HepG2 (cell line): ENCODE results near the gene PHRF1. TPM values are rescaled to one million over a fixed set of nuclear protein-coding genes. Genes with fewer than 3 reads are reported as not detected.

Experiments
- ATF7-NPFF ChIP-seq: sonication (generic); formaldehyde crosslinking; IDR thresholded peaks from 2 replicates; pipeline ENCODE4 v1.8.1; 2023; ENCODE audit warnings: mild to moderate bottlenecking, low read depth, missing genetic modification reagents, moderate library complexity
- CBX5 ChIP-seq: sonication (generic); formaldehyde crosslinking; IDR thresholded peaks from 2 replicates; pipeline ENCODE4 v1.4.0; 2020; ENCODE audit warnings: missing genetic modification reagents, borderline replicate concordance
- CEBPZ ChIP-seq: IDR thresholded peaks from 2 replicates; pipeline ENCODE4 v1.6.1; 2012; ENCODE audit warnings: low read length, improper control_type of control experiment
- CSRNP2 ChIP-seq: sonication (generic); formaldehyde crosslinking; conservative IDR thresholded peaks from 2 replicates; pipeline ENCODE4 v1.8.0; 2022; ENCODE audit warnings: low read depth, missing genetic modification reagents
- GABPB1 ChIP-seq: IDR thresholded peaks from 2 replicates; pipeline ENCODE4 v1.6.1; 2016; ENCODE audit warnings: mild to moderate bottlenecking, missing genetic modification reagents, moderate library complexity, missing compliant biosample characterization
- KDM5A ChIP-seq: fragments of 200-600 bp; sonication (generic); IDR thresholded peaks from 2 replicates; pipeline ENCODE4 v1.7.0; 2018; ENCODE audit warnings: antibody characterized with exemption, mild to moderate bottlenecking, low read length, borderline replicate concordance
- KLF15 ChIP-seq: sonication (generic); formaldehyde crosslinking; IDR thresholded peaks from 2 replicates; pipeline ENCODE4 v1.8.1; 2023; ENCODE audit warnings: borderline replicate concordance, mild to moderate bottlenecking, inconsistent platforms, missing genetic modification reagents, mixed read lengths
- NRL ChIP-seq: sonication (generic); formaldehyde crosslinking; IDR thresholded peaks from 2 replicates; pipeline ENCODE4 v1.5.0; 2020; ENCODE audit warnings: missing genetic modification reagents, mild to moderate bottlenecking, moderate library complexity, borderline replicate concordance
- PHF21A ChIP-seq: sonication (generic); formaldehyde crosslinking; IDR thresholded peaks from 2 replicates; pipeline ENCODE4 v1.5.0; 2020; ENCODE audit warnings: mild to moderate bottlenecking, missing genetic modification reagents
- SALL1 ChIP-seq: sonication (generic); formaldehyde crosslinking; IDR thresholded peaks from 2 replicates; pipeline ENCODE4 v1.8.0; 2022; ENCODE audit warnings: mild to moderate bottlenecking, missing genetic modification reagents
- TOPORS ChIP-seq: sonication (generic); formaldehyde crosslinking; IDR thresholded peaks from 2 replicates; pipeline ENCODE4 v1.8.0; 2023; ENCODE audit warnings: mild to moderate bottlenecking, missing genetic modification reagents
- YEATS2 ChIP-seq: sonication (generic); formaldehyde crosslinking; IDR thresholded peaks from 2 replicates; pipeline ENCODE4 v1.4.0; 2020; ENCODE audit warnings: missing genetic modification reagents, borderline replicate concordance
- ZKSCAN8 ChIP-seq: IDR thresholded peaks from 2 replicates; pipeline ENCODE4 v1.6.1; 2016; ENCODE audit warnings: borderline replicate concordance, missing genetic modification reagents, missing compliant biosample characterization
- ZNF580 ChIP-seq: IDR thresholded peaks from 2 replicates; pipeline ENCODE4 v1.6.1; 2016; ENCODE audit warnings: low read depth, borderline replicate concordance
- ZNF703 ChIP-seq: sonication (generic); formaldehyde crosslinking; IDR thresholded peaks from 2 replicates; pipeline ENCODE4 v1.5.1; 2020; ENCODE audit warnings: missing genetic modification reagents, mild to moderate bottlenecking, moderate library complexity, borderline replicate concordance
- ZNF773 ChIP-seq: sonication (generic); formaldehyde crosslinking; IDR thresholded peaks from 2 replicates; pipeline ENCODE4 v1.4.0; 2020; ENCODE audit warnings: missing genetic modification reagents, borderline replicate concordance
- polyA plus RNA-seq, 8 experiments: library from polyadenylated mRNA; depleted of rRNA in 3 of 8; stranded (reverse) in 7 of 8; unstranded in 1 of 8; fragments of >200 nt; fragmentation: Illumina TruSeq in 4 of 8; extraction: Trizol in 4 of 8; gene quantifications; 2 replicates each; pipeline versions ENCODE4 v1.2.1 to v1.2.3, GENCODE V29; 2011 to 2016; ENCODE audit warnings: low read depth in 4 of 8, missing spikeins in 1 of 8, mixed read lengths in 1 of 8; ENCODE audit not compliant: insufficient read depth in 1 of 8
- total RNA-seq, 5 experiments: library from RNA; depleted of rRNA; stranded (reverse); fragments of >200 nt; fragmentation: Illumina TruSeq; extraction: Trizol; gene quantifications; 2 replicates each; pipeline ENCODE4 v1.2.3, GENCODE V29; 2016; ENCODE audit warnings: low read depth in 1 of 5
- TF ChIP-seq, protein P1 (sequence below): IDR thresholded peaks from 2 replicates; pipeline ENCODE4 v1.6.1; 2016; ENCODE audit warnings: missing genetic modification reagents, missing compliant biosample characterization
- TF ChIP-seq, protein P2 (sequence below): sonication (generic); formaldehyde crosslinking; IDR thresholded peaks from 2 replicates; pipeline ENCODE4 v1.5.1; 2020; ENCODE audit warnings: mild to moderate bottlenecking, moderate library complexity, missing genetic modification reagents
- TF ChIP-seq, protein P3 (sequence below): sonication (generic); formaldehyde crosslinking; IDR thresholded peaks from 2 replicates; pipeline ENCODE4 v1.5.0; 2020; ENCODE audit warnings: mild to moderate bottlenecking, missing genetic modification reagents

PHRF1 gene
- total and polyA plus RNA-seq, 2 of the 13 experiments (the other 11 are each of a cell fraction or from before 2014, with no cell fraction given) = 8.2 to 16.7 TPM

- TF ChIP-seq YEATS2 (CRISPR knock-in tag) = peak; percentile 53; the same call in 1 of the 2 replicates
- peak; percentile 50; the same call in 1 of the 2 replicates for TF ChIP-seq GABPB1 (CRISPR knock-in tag)
- TF ChIP-seq ATF7-NPFF = peak; percentile 37; the same call in 1 of the 2 replicates
- peak; percentile 89 for TF ChIP-seq SALL1 (CRISPR knock-in tag)
- TF ChIP-seq CEBPZ = no peak
- TF ChIP-seq ZNF580 (CRISPR knock-in tag) = peak; percentile 49; the same call in 1 of the 2 replicates
- no peak for TF ChIP-seq ZNF703
- TF ChIP-seq, protein P1, sequence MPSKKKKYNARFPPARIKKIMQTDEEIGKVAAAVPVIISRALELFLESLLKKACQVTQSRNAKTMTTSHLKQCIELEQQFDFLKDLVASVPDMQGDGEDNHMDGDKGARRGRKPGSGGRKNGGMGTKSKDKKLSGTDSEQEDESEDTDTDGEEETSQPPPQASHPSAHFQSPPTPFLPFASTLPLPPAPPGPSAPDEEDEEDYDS (CRISPR knock-in tag) = peak; percentile 57; the same call in 1 of the 2 replicates
- peak; percentile 77 for TF ChIP-seq PHF21A (CRISPR knock-in tag)
- no peak for TF ChIP-seq KDM5A
- TF ChIP-seq, protein P2, sequence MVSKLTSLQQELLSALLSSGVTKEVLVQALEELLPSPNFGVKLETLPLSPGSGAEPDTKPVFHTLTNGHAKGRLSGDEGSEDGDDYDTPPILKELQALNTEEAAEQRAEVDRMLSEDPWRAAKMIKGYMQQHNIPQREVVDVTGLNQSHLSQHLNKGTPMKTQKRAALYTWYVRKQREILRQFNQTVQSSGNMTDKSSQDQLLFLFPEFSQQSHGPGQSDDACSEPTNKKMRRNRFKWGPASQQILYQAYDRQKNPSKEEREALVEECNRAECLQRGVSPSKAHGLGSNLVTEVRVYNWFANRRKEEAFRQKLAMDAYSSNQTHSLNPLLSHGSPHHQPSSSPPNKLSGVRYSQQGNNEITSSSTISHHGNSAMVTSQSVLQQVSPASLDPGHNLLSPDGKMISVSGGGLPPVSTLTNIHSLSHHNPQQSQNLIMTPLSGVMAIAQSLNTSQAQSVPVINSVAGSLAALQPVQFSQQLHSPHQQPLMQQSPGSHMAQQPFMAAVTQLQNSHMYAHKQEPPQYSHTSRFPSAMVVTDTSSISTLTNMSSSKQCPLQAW (CRISPR knock-in tag) = peak; percentile 84
- no peak for TF ChIP-seq ZNF773 (CRISPR knock-in tag)
- TF ChIP-seq KLF15 (CRISPR knock-in tag) = no peak
- no peak for TF ChIP-seq CSRNP2 (CRISPR knock-in tag)
- peak; percentile 87; the same call in 1 of the 2 replicates for TF ChIP-seq CBX5 (CRISPR knock-in tag)
- TF ChIP-seq NRL (CRISPR knock-in tag) = no peak
- TF ChIP-seq, protein P3, sequence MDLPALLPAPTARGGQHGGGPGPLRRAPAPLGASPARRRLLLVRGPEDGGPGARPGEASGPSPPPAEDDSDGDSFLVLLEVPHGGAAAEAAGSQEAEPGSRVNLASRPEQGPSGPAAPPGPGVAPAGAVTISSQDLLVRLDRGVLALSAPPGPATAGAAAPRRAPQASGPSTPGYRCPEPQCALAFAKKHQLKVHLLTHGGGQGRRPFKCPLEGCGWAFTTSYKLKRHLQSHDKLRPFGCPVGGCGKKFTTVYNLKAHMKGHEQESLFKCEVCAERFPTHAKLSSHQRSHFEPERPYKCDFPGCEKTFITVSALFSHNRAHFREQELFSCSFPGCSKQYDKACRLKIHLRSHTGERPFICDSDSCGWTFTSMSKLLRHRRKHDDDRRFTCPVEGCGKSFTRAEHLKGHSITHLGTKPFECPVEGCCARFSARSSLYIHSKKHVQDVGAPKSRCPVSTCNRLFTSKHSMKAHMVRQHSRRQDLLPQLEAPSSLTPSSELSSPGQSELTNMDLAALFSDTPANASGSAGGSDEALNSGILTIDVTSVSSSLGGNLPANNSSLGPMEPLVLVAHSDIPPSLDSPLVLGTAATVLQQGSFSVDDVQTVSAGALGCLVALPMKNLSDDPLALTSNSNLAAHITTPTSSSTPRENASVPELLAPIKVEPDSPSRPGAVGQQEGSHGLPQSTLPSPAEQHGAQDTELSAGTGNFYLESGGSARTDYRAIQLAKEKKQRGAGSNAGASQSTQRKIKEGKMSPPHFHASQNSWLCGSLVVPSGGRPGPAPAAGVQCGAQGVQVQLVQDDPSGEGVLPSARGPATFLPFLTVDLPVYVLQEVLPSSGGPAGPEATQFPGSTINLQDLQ (CRISPR knock-in tag) = no peak
- no peak for TF ChIP-seq TOPORS (CRISPR knock-in tag)
- TF ChIP-seq ZKSCAN8 = peak; percentile 77; the same call in 1 of the 2 replicates
Measured at GRCh38 chr11:587978-588380, 11.7 kb downstream of the PHRF1 start (continued).
